Gastrocnemius medialis (tissue), 4 donors: Measurements from ENCODE around the gene CTSH. TPM values are rescaled to one million over a fixed set of nuclear protein-coding genes. Genes with fewer than 3 reads are reported as not detected.

Experiments used
- ATAC-seq, 2 donors: fragments of 150-250 bp; one replicate each; pipeline ENCODE4 v1.9.1; 2016
- DNase-seq, 2 donors: peaks; one replicate each; pipeline ENCODE4 v3.0.0-alpha.2; 2019
- H3K27ac ChIP-seq, 4 donors: fragments of 200-600 bp; sonication (generic); 1 replicate in 1 of 4; 2 replicates in 3 of 4; pipeline ENCODE4 v1.5.1; 2016 to 2018; ENCODE audit warnings: mild to moderate bottlenecking in 2 of 4, moderate library complexity in 1 of 4
- H3K27me3 ChIP-seq, 3 donors: fragments of 200-600 bp; sonication (generic) in 2 of 3; 1 replicate in 1 of 3; 2 replicates in 2 of 3; pipeline versions ENCODE4 v1.5.1 to v1.6.0; 2016 to 2019; ENCODE audit warnings: mild to moderate bottlenecking in 1 of 3, moderate library complexity in 1 of 3
- H3K36me3 ChIP-seq, 2 donors: fragments of 200-600 bp; sonication (generic) in 1 of 2; one replicate each; pipeline ENCODE4 v1.5.1; 2017 to 2018
- H3K4me1 ChIP-seq, 2 donors: fragments of 200-600 bp; sonication (generic) in 1 of 2; one replicate each; pipeline ENCODE4 v1.5.1; 2016 to 2017; ENCODE audit warnings: mild to moderate bottlenecking in 2 of 2
- H3K4me3 ChIP-seq, 4 donors: fragments of 200-600 bp; sonication (generic) in 3 of 4; 1 replicate in 1 of 4; 2 replicates in 3 of 4; pipeline ENCODE4 v1.5.1; 2016 to 2019; ENCODE audit warnings: mild to moderate bottlenecking in 2 of 4
- H3K9me3 ChIP-seq, 3 donors: fragments of 200-600 bp; sonication (generic) in 2 of 3; 1 replicate in 1 of 3; 2 replicates in 2 of 3; pipeline ENCODE4 v1.5.1; 2016 to 2019
- POLR2A ChIP-seq, 2 donors: fragments of 450-650 bp; IDR thresholded peaks; one replicate each; pipeline ENCODE4 v1.6.1; 2017; ENCODE audit warnings: antibody characterized with exemption in 2 of 2, mild to moderate bottlenecking in 2 of 2, moderate library complexity in 2 of 2
- in situ Hi-C, 4 donors: fragments of 200-750 bp; cut with MboI; loops; one replicate each; pipeline versions ENCODE4 v1.15.0 to v1.8.0; 2017; ENCODE audit warnings: low sequenced_read_pairs in 4 of 4
- intact Hi-C: fragments of 100-400 bp; cut with DNase I; formaldehyde crosslinking; loops from one replicate; pipeline ENCODE4 v1.15.1; 2023; ENCODE audit warnings: low total_unique reads
- total RNA-seq, 4 donors: library from RNA; depleted of rRNA; stranded (reverse); fragments of >200 nt; gene quantifications; one replicate each; pipeline versions ENCODE4 v1.1.0 to v1.2.3, GENCODE V29; 2016
- TF ChIP-seq, protein P1 (sequence below), 5 experiments: fragments of 450-650 bp in 3 of 5; fragments of 200-600 bp in 2 of 5; sonication (generic) in 2 of 5; IDR thresholded peaks in 4 of 5; conservative IDR thresholded peaks in 1 of 5; 1 replicate in 4 of 5; 2 replicates in 1 of 5; pipeline ENCODE4 v1.5.1; 2016 to 2019; ENCODE audit warnings: antibody characterized with exemption in 5 of 5, mild to moderate bottlenecking in 3 of 5, moderate library complexity in 3 of 5

Gene CTSH
- total RNA-seq, 4 donors from 2014 or later = 27.4 to 42.1 (median 29.4) TPM

DNA sequence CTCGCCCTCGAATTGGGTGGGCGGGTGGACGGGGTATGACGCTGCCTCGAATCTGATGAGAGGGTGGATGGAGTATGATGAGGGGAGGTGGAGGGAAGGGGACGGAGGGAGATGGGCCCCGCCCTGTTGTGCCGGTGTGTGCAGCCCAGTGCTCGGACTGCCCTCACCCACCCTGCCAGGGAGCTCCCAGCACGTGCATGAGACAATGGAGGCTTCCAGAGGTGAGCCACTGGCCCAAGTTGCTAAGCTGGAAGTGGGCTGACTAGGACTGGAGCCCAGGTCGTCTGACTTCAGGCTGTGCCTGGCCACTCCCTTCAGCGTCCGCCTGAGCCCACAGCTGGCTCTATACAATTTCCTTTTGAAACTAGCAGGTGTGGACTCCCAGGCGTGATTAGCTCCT lies 47.0 kb upstream of the CTSH start:
- ATAC-seq = no peak

DNA sequence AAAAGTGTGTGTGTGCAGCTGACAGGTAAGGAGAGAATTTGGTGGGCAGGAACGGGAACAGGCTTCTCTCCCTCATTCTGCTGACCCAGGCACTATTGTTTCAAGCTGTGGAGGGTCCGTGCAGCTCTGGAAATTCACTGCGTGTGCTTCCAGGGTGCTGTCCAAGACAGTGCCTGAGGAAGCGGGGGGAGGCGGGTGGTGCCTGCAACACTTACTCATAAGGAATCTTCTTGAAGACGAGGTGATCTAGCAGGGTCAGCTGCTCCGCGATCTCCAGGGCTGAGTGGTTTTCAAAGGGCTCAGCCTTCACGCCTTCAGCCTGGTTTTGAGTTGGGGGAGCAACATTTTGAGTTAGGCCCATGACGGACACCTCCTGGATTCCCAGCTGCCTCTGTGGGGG lies 46.6 kb upstream of the CTSH start:
- no peaks in the 10 kb centered on the region for H3K27me3 ChIP-seq
- ATAC-seq (no peak), DNase-seq (no peak)
- H3K9me3 ChIP-seq = no peaks in the 10 kb centered on the region
- no peaks in the 10 kb centered on the region for H3K4me1 ChIP-seq
- no peak overlapping the region for H3K4me3 ChIP-seq
- H3K36me3 ChIP-seq = no peaks in the 10 kb centered on the region
- no peak overlapping the region for H3K27ac ChIP-seq
- intact Hi-C loops = no loop called here
- TF ChIP-seq, protein P1, sequence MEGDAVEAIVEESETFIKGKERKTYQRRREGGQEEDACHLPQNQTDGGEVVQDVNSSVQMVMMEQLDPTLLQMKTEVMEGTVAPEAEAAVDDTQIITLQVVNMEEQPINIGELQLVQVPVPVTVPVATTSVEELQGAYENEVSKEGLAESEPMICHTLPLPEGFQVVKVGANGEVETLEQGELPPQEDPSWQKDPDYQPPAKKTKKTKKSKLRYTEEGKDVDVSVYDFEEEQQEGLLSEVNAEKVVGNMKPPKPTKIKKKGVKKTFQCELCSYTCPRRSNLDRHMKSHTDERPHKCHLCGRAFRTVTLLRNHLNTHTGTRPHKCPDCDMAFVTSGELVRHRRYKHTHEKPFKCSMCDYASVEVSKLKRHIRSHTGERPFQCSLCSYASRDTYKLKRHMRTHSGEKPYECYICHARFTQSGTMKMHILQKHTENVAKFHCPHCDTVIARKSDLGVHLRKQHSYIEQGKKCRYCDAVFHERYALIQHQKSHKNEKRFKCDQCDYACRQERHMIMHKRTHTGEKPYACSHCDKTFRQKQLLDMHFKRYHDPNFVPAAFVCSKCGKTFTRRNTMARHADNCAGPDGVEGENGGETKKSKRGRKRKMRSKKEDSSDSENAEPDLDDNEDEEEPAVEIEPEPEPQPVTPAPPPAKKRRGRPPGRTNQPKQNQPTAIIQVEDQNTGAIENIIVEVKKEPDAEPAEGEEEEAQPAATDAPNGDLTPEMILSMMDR (IDR thresholded peaks at IDR 0.05 in 4 of 5, conservative IDR thresholded peaks at IDR 0.05 in 1 of 5) = no peak
- TF ChIP-seq POLR2A (IDR thresholded peaks at IDR 0.05) = no peak
- in situ Hi-C loops = no loop called here

More for the DNA sequence above, 47.0 kb upstream of the CTSH start:
- H3K9me3 ChIP-seq = no peaks in the 10 kb centered on the region
- no peaks in the 10 kb centered on the region for H3K36me3 ChIP-seq
- TF ChIP-seq, protein P1 (IDR thresholded peaks at IDR 0.05 in 4 of 5, conservative IDR thresholded peaks at IDR 0.05 in 1 of 5) = no peak
- TF ChIP-seq POLR2A (IDR thresholded peaks at IDR 0.05) = no peak
- H3K4me3 ChIP-seq = no peak overlapping the region
- in situ Hi-C loops (no loop called here), intact Hi-C loops (no loop called here)
- no peaks in the 10 kb centered on the region for H3K27me3 ChIP-seq
- no peak overlapping the region for H3K27ac ChIP-seq
- DNase-seq = no peak
- H3K4me1 ChIP-seq = no peaks in the 10 kb centered on the region

DNA sequence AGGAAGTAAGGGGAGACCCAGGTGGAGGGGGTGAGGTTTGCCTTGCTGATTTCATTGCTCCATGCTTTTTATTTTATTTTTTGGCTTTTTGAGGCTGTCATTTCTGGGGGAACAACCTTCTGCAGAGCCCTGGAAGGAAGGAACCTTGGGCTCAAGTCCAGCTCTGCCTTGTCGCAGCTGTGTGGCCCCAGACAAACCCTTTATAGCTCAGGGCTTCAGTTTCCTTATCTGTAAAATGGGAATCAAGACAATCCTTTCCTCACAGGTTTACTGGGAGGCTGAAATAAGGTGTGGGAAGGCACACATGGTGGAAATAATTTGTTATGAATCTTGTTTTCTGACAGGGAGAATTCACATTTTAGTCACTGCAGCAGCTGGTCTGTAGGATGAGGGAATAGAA lies 45.4 kb upstream of the CTSH start:
- no peak overlapping the region for H3K27ac ChIP-seq
- H3K27me3 ChIP-seq = no peaks in the 10 kb centered on the region
- H3K4me1 ChIP-seq = no peaks in the 10 kb centered on the region
- in situ Hi-C loops = no loop called here
- ATAC-seq (no peak), DNase-seq (no peak)
- H3K9me3 ChIP-seq = no peaks in the 10 kb centered on the region
- TF ChIP-seq, protein P1 (IDR thresholded peaks at IDR 0.05 in 4 of 5, conservative IDR thresholded peaks at IDR 0.05 in 1 of 5) = no peak
- no peak for TF ChIP-seq POLR2A (IDR thresholded peaks at IDR 0.05)
- H3K36me3 ChIP-seq = no peaks in the 10 kb centered on the region
- no peak overlapping the region for H3K4me3 ChIP-seq
- intact Hi-C loops = no loop called here

DNA sequence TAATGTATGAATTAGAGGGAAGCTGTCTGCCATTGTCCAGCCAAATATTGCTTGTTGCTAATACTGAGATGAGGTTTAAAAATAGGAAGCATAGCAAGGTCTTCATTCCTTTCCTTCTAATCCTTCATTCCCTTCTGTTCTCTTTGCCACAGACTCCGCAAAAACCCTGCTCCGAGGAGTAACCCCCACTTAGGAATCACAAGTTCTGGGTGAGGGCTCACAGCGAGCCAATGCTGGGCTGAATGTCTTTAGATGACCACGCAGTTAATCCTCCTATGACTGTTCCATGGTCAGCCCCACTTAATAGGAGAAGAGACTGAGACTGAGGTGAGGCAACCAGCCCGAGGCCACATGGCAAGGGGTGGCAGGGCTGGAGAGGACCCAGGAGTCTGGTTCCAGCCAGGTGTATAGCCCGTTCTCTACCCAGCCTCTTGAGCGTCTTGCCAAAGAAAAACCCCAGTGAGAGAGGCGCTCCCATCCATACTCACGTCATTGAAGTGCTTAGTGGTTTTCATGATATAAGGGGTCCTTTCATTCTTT lies 44.9 kb upstream of the CTSH start:
- Histone ChIP-seq H3K27ac (no peak overlapping the region), H3K9me3 (no peaks in the 10 kb centered on the region), H3K4me3 (no peak overlapping the region), H3K36me3 (no peaks in the 10 kb centered on the region), H3K4me1 (no peaks in the 10 kb centered on the region), H3K27me3 (no peaks in the 10 kb centered on the region)
- in situ Hi-C loops (loop anchor here in 1 of 4 donors (10.0 kb wide), 1 partner anchor 75 kb away; no protein-coding TSS in a partner anchor), intact Hi-C loops (no loop called here)
- DNase-seq = no peak
- ATAC-seq = no peak
- no peak for TF ChIP-seq POLR2A (IDR thresholded peaks at IDR 0.05)
- TF ChIP-seq, protein P1 (IDR thresholded peaks at IDR 0.05 in 4 of 5, conservative IDR thresholded peaks at IDR 0.05 in 1 of 5) = no peak
